IMR-90 (cell line): ENCODE measurements around the gene DUSP8. TPM values are rescaled to one million over a fixed set of nuclear protein-coding genes. Genes with fewer than 3 reads are reported as not detected.
"Not testable (repeated sequence)": the region's sequence is repeated elsewhere in the genome, so short reads cannot be mapped to it uniquely, and the experiment has no call there.

ENCODE experiments used
- ATAC-seq: fragments of 200-7000 bp; cut with Tn5 transposase; 2 replicates; pipeline ENCODE4 v1.9.1; 2020; ENCODE audit warnings: low read depth, mild to moderate bottlenecking, moderate library complexity
- BruUV-seq: library from RNA; stranded (reverse); fragments of 400-500 nt; replicated peaks from 2 replicates; lab custom pipeline; 2021; lab: Mats Ljungman, UMichigan
- CTCF ChIA-PET: fragments of 300-600 bp; formaldehyde crosslinking; extraction: SDS; loops from one replicate; lab custom pipeline; 2021; ENCODE audit warnings: antibody characterized with exemption; lab: Yijun Ruan, JAX
- POLR2A ChIA-PET: fragments of 300-600 bp; sonication (Branson Sonifier 250); formaldehyde crosslinking; loops from one replicate; lab custom pipeline; 2022; ENCODE audit warnings: antibody characterized with exemption; ENCODE audit not compliant: unreplicated experiment; lab: Charles Lee
- DNase-seq: peaks from one replicate; pipeline ENCODE4 v3.0.0; 2013
- H2AFZ ChIP-seq: replicated peaks from 2 replicates; pipeline ENCODE3; 2013; ENCODE audit warnings: low read length, mild to moderate bottlenecking; ENCODE audit not compliant: poor library complexity
- H2AK5ac ChIP-seq: 2 replicates; pipeline ENCODE4 v1.6.1; 2013; ENCODE audit warnings: low read depth, low read length, inconsistent platforms
- H2AK9ac ChIP-seq: replicated peaks from 2 replicates; pipeline ENCODE3; 2013; ENCODE audit warnings: mild to moderate bottlenecking, low read depth, low read length, moderate library complexity; ENCODE audit not compliant: poor library complexity
- H2BK120ac ChIP-seq: 2 replicates; pipeline ENCODE4 v1.6.1; 2013; ENCODE audit warnings: low read depth, low read length, inconsistent platforms
- H2BK15ac ChIP-seq: 3 replicates; pipeline ENCODE4 v1.6.1; 2013; ENCODE audit warnings: low read depth, low read length, inconsistent platforms
- H2BK20ac ChIP-seq: 2 replicates; pipeline ENCODE4 v1.6.1; 2013; ENCODE audit warnings: low read depth, mild to moderate bottlenecking, inconsistent platforms, low read length, moderate library complexity
- H2BK5ac ChIP-seq: 2 replicates; pipeline ENCODE4 v1.6.1; 2013; ENCODE audit warnings: mild to moderate bottlenecking, low read depth, low read length, inconsistent platforms; ENCODE audit not compliant: poor library complexity, severe bottlenecking
- H3K14ac ChIP-seq: replicated peaks from 2 replicates; pipeline ENCODE4 v1.6.1; 2013; ENCODE audit warnings: low read depth, low read length, inconsistent platforms
- H3K18ac ChIP-seq: 2 replicates; pipeline ENCODE4 v1.6.1; 2013; ENCODE audit warnings: low read depth, low read length, control low read depth
- H3K23ac ChIP-seq: 2 replicates; pipeline ENCODE4 v1.6.1; 2013; ENCODE audit warnings: low read depth, low read length, inconsistent platforms
- H3K27ac ChIP-seq: 2 replicates; pipeline ENCODE4 v1.5.1; 2013; ENCODE audit warnings: mild to moderate bottlenecking, control low read depth, low read length; ENCODE audit not compliant: insufficient read depth
- H3K27me3 ChIP-seq: 2 replicates; pipeline ENCODE4 v1.6.1; 2013; ENCODE audit warnings: low read length; ENCODE audit not compliant: control insufficient read depth, insufficient read depth
- H3K36me3 ChIP-seq: 2 replicates; pipeline ENCODE4 v1.6.1; 2013; ENCODE audit warnings: low read length, mixed read lengths; ENCODE audit not compliant: control insufficient read depth, insufficient read depth
- H3K4ac ChIP-seq: 2 replicates; pipeline ENCODE4 v1.6.1; 2013; ENCODE audit warnings: low read depth, low read length, inconsistent platforms
- H3K4me1 ChIP-seq: 2 replicates; pipeline ENCODE4 v1.6.1; 2013; ENCODE audit warnings: low read length, mixed read lengths; ENCODE audit not compliant: control insufficient read depth, insufficient read depth
- H3K4me2 ChIP-seq: 2 replicates; pipeline ENCODE4 v1.6.1; 2013; ENCODE audit warnings: low read depth, mild to moderate bottlenecking, control low read depth, low read length, moderate library complexity
- H3K4me3 ChIP-seq: 2 replicates; pipeline ENCODE4 v1.5.1; 2013; ENCODE audit warnings: low read depth, mild to moderate bottlenecking, control low read depth, low read length, moderate library complexity; ENCODE audit not compliant: insufficient read depth
- H3K56ac ChIP-seq: 2 replicates; pipeline ENCODE4 v1.6.1; 2013; ENCODE audit warnings: low read length, inconsistent platforms; ENCODE audit not compliant: insufficient read depth; ENCODE audit errors: extremely low read depth
- H3K79me1 ChIP-seq, 2 experiments: 2 replicates each; pipeline ENCODE4 v1.6.1; 2013; ENCODE audit warnings: low read length in 2 of 2, inconsistent platforms in 1 of 2, low read depth in 1 of 2
- H3K9ac ChIP-seq: 2 replicates; pipeline ENCODE4 v1.6.1; 2013; ENCODE audit warnings: low read depth, low read length, control low read depth
- H3K9me1 ChIP-seq: 2 replicates; pipeline ENCODE4 v1.6.1; 2013; ENCODE audit warnings: low read length, inconsistent platforms; ENCODE audit not compliant: insufficient read depth
- H3K9me3 ChIP-seq: 2 replicates; pipeline ENCODE4 v1.6.1; 2013; ENCODE audit warnings: low read length; ENCODE audit not compliant: control insufficient read depth, insufficient read depth
- H4K20me1 ChIP-seq: 2 replicates; pipeline ENCODE4 v1.6.1; 2013; ENCODE audit warnings: low read length, inconsistent platforms; ENCODE audit not compliant: insufficient read depth
- H4K5ac ChIP-seq: 2 replicates; pipeline ENCODE4 v1.6.1; 2013; ENCODE audit warnings: mild to moderate bottlenecking, low read depth, low read length, control low read depth
- H4K8ac ChIP-seq, 2 experiments: 2 replicates each; pipeline ENCODE4 v1.6.1; 2013; ENCODE audit warnings: low read depth in 2 of 2, low read length in 2 of 2, control low read depth in 1 of 2, inconsistent platforms in 1 of 2
- H4K91ac ChIP-seq: 2 replicates; pipeline ENCODE4 v1.6.1; 2013; ENCODE audit warnings: low read depth, low read length, inconsistent platforms; ENCODE audit not compliant: insufficient read depth
- WGBS, 2 experiments: methylation state at CpG; one replicate each; pipeline versions ENCODE4 v1.1.5 to v1.1.7; 2013; ENCODE audit warnings: missing lambda C conversion rate in 2 of 2; ENCODE audit not compliant: insufficient read length in 1 of 2; ENCODE audit errors: extremely low coverage in 2 of 2; 5-methylcytosine and 5-hydroxymethylcytosine counted together
- dilution Hi-C: fragments of 300-500 bp; cut with HindIII; formaldehyde crosslinking; loops from one replicate; pipeline ENCODE4 v1.14.3; 2018; ENCODE audit warnings: low sequenced_read_pairs; ENCODE audit not compliant: unreplicated experiment
- in situ Hi-C: fragments of 300-500 bp; cut with MboI; formaldehyde crosslinking; loops from 3 replicates; pipeline ENCODE4 v1.14.3; 2019; ENCODE audit warnings: low sequenced_read_pairs, inconsistent platforms, mixed read lengths
- intact Hi-C: fragments of 100-400 bp; cut with micrococcal nuclease; formaldehyde crosslinking; loops from 2 replicates; pipeline ENCODE4 v1.10.0; 2022
- polyA plus RNA-seq, 3 experiments: library from polyadenylated mRNA; depleted of rRNA; stranded (reverse); fragments of >200 nt; gene quantifications; 2 replicates each; pipeline ENCODE4 v1.2.3, GENCODE V29; 2012; ENCODE audit warnings: low replicate concordance in 1 of 3
- total RNA-seq: library from RNA; depleted of rRNA; stranded (reverse); fragments of >200 nt; gene quantifications from 2 replicates; pipeline ENCODE4 v1.2.3, GENCODE V29; 2012

DUSP8 gene
- total and polyA plus RNA-seq, 2 of the 4 experiments (the other 2 are of a cell fraction), result 0.72 to 4.2 TPM

GRCh38 chr11:1605923-1606322, 33.9 kb upstream of the DUSP8 start:
- H4K20me1 ChIP-seq, H3K36me3 ChIP-seq, H3K4me3 ChIP-seq, H3K14ac ChIP-seq, H3K23ac ChIP-seq, H4K91ac ChIP-seq, H3K27ac ChIP-seq, H2AFZ ChIP-seq, intact Hi-C loops, ATAC-seq, H3K4ac ChIP-seq, H3K56ac ChIP-seq, BruUV-seq, POLR2A ChIA-PET, in situ Hi-C loops, H3K4me2 ChIP-seq, H2AK9ac ChIP-seq, dilution Hi-C loops, H4K5ac ChIP-seq, H3K4me1 ChIP-seq, H2BK120ac ChIP-seq, H3K9me1 ChIP-seq, H3K79me1 ChIP-seq, H2AK5ac ChIP-seq, H3K9ac ChIP-seq, H2BK20ac ChIP-seq, DNase-seq, H2BK5ac ChIP-seq, H3K18ac ChIP-seq, H4K8ac ChIP-seq, H2BK15ac ChIP-seq, H3K9me3 ChIP-seq: not testable (repeated sequence)
- CTCF ChIA-PET, result interaction anchor here (1.0 kb wide), 1 partner anchor 11 kb away, joined by 4 read pairs; no protein-coding TSS in a partner anchor
- 85% methylated on average over 6 of the region's 13 CpGs; no CpG with 5 or more reads in 1 of the 2 experiments for WGBS, 2 experiments
- peaks cover 49% of the 10 kb centered on the region for H3K27me3 ChIP-seq
